GM12872 (cell line): ENCODE data around the gene PRMT7.

Source experiments
- CTCF ChIP-seq: IDR thresholded peaks from 3 replicates; pipeline ENCODE4 v1.5.1; 2011; ENCODE audit warnings: low read depth, mild to moderate bottlenecking, low read length, moderate library complexity; ENCODE audit not compliant: insufficient read depth

The PRMT7 gene

GRCh38 chr16:68338326-68339119 lies 27.7 kb downstream of the PRMT7 start:
- TF ChIP-seq CTCF = no peak

- no peak for TF ChIP-seq CTCF
Measured at GRCh38 chr16:68339214-68339613, 28.4 kb downstream of the PRMT7 start.

- TF ChIP-seq CTCF = no peak
Measured at GRCh38 chr16:68342620-68343019, 31.8 kb downstream of the PRMT7 start.

- TF ChIP-seq CTCF = no peak
Measured at GRCh38 chr16:68343137-68343536, 32.3 kb downstream of the PRMT7 start.

GRCh38 chr16:68344252-68344651 lies 33.4 kb downstream of the PRMT7 start:
- no peak for TF ChIP-seq CTCF

- no peak for TF ChIP-seq CTCF
Measured at GRCh38 chr16:68345351-68345810, 34.6 kb downstream of the PRMT7 start.

- no peak for TF ChIP-seq CTCF
Measured at GRCh38 chr16:68345958-68346635, 35.3 kb downstream of the PRMT7 start.
